GM10847 (cell line): ENCODE results near the gene SLC19A1.

Experiments
- POLR2A ChIP-seq: IDR thresholded peaks from 2 replicates; pipeline ENCODE4 v1.6.1; 2011; ENCODE audit not compliant: insufficient read length; ENCODE audit errors: extremely low read depth

Gene SLC19A1

GRCh38 chr21:45533846-45534635 is 8.2 kb downstream of the SLC19A1 start:
- no peak for TF ChIP-seq POLR2A

GRCh38 chr21:45533361-45533845 is 8.8 kb downstream of the SLC19A1 start:
- TF ChIP-seq POLR2A, result no peak

DNA sequence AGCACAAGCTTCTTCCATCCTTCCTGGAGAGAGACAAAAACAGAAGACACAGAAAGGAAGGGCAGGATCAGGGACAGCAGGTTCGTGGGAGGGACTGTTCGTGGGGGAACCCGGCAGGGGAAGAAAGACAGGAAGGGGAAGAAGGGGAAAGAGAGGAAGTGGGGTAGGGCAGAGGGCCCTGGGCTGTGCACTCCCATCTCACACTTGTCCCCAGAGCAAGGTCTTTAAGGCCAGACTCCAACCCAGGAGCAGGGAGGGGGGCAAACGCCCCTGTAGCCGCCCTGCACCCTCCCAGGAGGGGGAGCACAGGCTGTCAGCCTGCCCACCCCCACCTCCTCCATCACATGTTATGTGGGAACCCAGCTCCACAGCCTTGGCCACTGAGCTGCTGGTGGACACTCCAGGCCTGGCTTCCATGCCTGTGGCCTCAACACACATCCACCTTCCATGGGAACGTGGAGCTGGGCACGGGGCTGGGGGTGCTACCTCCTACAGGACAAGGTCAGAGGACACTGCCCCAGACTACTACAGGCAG is 9.3 kb downstream of the SLC19A1 start:
- no peak for TF ChIP-seq POLR2A

DNA sequence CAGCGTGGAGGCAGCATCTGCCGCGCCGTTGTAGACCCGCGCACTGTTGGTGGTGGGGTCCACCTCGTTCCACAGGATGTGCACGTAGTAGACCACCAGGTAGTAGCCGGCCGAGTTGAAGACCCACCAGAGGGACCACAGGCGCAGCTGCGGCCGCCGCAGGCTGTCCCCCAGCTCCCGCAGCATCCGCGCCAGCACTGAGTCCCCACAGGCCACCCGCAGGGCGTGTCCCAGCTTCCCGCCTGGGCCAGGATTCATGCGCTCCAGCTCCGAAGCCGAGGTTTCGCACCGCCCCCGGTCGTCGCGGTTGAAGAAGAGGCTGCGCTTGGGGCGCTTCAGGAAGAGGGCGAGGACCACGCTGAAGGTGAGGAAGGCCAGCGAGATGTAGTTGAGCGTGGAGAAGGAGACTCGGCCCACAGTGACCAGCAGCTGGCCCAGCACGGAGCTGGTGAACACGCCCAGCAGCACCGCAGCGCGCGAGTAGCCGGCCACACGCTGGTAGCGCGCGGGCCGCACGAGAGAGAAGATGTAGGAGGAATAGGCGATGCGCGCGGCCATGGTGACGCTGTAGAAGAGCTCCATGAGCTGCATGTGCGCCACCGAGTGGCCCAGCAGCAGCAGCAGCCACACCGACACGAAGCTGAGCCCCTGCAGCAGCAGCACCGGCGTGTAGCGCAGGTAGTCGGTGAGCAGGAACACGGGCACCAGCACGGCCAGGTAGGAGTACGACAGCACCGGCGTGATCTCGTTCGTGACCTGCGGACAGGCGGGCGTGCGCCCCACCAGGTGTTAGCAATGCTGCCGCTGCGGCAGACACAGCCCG is 10.6 kb downstream of the SLC19A1 start:
- TF ChIP-seq POLR2A, result no peak

DNA sequence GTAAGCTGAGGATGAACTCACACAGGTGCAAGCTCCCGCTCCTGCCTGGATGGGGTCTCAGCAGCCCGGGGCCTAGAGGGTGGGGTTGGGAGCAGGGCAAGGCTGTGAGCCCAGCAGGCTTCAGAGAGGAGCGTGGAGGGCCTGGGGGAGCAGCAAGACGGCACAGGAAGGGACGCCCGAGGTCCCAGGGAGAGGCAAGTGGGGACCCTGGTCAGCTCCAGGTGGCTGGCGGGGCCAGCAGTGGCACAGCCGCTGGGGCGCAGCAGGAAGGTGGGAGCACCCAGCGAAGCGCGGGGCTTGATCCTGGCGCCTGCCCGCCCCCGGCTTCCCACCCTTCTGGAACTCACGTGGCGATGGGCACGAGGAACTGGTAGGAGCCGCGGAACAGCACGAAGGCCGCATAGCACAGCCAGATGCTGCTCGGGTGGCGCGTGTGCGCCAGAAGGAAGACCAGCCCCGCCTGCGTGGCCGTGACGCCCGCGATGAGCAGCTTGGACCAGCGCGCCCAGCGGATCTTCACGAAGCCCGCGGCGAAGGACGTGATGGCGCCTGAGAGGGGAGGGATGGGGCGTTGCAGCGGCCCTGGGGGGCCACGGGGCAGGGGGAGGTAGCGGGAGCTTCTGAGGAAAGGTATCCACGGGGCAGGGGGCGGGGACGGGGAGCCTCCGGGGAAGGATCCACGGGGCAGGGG is 11.7 kb downstream of the SLC19A1 start:
- no peak for TF ChIP-seq POLR2A

DNA sequence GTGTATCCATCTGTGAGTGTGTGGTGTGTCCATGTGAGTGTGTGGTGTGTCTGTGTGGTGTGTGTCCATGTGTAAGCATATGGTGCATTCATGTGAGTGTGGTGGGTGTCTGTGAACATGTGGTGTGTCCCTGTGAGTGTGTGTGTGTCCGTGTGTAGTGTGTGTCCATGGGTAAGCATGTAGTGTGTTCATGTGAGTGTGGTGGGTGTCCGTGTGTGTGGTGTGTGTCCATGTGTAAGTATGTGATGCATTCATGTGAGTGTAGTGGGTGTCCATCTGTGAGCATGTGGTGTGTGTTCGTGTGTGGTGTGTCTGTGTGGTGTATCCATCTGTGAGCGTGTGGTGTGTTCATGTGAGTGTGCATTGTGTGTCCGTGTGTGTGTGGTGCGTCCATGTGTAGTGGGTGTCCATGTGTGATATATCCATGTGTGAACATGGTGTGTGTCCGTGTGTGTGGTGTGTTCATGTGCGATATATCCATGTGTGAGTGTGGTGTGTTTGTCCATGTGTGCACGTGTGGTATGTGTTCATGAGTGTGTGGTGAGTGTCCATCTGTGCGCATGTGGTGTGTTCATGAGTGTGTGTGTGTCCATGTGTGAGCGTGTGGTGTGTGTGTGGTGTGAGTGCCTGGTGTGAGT is 12.3 kb downstream of the SLC19A1 start:
- TF ChIP-seq POLR2A, result no peak

DNA sequence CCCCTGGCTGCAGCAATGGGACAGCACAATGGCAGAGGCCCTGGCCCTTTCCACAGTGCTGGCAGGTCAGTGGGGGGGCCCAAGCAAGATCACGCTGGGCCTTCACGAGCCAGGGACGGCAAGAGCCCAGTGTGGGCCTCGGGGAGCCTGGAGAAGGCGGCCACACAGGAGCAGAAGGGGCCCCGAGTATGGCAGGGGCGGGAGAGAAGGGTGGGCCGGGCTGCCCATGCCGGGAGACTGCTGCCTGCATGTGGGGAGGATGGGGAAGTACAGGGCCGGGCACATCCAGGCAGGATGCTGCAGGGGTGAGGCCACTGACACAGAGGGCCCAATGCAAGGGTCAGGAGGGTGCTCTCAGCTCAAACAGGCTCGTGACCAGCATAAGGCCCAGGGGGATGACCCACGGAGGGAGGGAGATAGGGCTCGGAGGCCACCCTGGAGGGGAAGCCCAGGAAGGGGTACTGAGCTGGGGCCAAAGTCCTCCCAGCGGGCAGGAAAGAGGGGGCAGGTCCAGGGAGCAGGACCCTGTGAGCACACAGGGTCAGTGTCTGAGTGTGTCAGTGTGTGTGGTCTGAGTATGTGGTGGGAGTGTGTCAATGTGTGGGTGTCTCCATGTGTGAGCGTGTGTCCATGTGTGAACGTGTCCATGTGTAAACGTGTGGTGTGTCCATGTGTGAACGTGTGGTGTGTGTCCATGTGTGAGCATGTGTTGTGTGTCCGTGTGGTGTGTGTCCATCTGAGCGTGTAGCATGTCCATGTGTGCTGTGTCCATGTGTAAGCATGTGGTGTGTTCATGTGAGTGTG is 13.1 kb downstream of the SLC19A1 start:
- TF ChIP-seq POLR2A, result no peak

DNA sequence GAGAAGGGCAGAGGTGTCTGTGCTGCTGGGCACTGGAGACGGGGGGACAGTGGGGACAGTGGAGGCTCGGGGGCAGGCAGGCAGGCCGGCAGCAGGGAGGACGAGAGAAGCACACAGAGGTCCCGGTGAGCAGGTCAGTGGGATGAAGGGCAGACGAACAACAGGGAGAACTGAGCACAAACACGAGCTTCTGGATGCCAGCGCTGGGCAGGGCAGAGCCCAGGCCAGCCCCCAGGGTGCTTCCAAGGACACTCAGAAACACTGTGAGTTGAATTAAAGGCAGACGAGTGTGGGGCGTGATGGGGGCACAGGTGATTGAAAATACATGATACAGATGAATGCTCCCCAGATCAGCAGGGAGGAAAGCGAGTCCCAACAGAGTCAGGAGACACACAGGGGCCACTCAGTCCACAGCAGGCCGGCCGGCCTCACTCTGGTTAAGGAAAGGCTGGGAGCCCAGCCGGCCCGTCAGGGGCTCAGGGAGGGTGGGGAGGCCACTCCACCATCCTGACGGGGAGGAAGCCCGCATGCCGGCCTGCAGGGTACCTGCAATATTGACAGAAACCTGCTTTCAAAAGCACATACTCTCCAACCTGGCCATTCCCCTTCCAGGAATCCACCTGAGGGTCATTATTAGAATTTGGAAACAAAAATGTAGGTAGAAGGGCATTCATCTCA is 14.1 kb downstream of the SLC19A1 start:
- TF ChIP-seq POLR2A, result no peak

DNA sequence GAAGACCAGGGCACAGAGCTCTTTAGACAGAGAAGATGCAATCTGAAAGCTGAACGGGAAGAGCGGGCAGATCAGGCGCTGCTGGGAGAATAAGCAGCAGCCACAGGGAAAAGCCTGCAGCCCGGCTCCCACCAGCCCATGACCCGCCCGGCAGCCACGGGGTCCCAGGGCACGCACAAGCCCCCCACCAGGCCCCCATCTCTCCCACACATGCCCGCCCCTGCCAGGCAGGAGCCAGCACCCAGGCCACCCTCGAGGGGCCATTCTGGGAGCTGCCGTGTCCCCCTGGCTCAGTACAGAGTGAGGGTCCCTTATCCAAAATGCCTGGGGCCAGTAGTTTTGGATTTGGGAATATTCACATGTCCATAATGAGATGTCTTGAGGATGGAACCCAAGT is 16.3 kb downstream of the SLC19A1 start:
- TF ChIP-seq POLR2A, result no peak

- TF ChIP-seq POLR2A, result no peak
Measured at GRCh38 chr21:45525153-45525909, 16.9 kb downstream of the SLC19A1 start.

- no peak for TF ChIP-seq POLR2A
Measured at GRCh38 chr21:45524756-45525152, 17.5 kb downstream of the SLC19A1 start.

- TF ChIP-seq POLR2A, result no peak
Measured at GRCh38 chr21:45523411-45524101, 18.7 kb downstream of the SLC19A1 start.
